Measurements from ENCODE around the gene INTS1.

GRCh38 chr7:1438208-1438607 lies 66.0 kb downstream of the INTS1 start:
- TF ChIP-seq CTCF (IDR thresholded peaks at IDR 0.05; ENCODE audit: low read depth, low read length, poor library complexity, severe bottlenecking), result no peak
- no peak for TF ChIP-seq EZH2phosphoT487 (IDR thresholded peaks at IDR 0.05; ENCODE audit: borderline replicate concordance, low read length)
